Mesenchymal stem cell (in vitro differentiated cells and primary cell): ENCODE data around the gene HIRA.

Experiments
- DNase-seq: peaks from one replicate; pipeline ENCODE4 v3.0.0-alpha.2; 2013
- H2AFZ ChIP-seq: one replicate; pipeline ENCODE4 v1.6.1; 2013; ENCODE audit warnings: low read depth, mild to moderate bottlenecking, control low read depth, inconsistent platforms, low read length, moderate library complexity
- H2AK5ac ChIP-seq: 2 replicates; pipeline ENCODE4 v1.6.1; 2013; ENCODE audit warnings: low read length, moderate library complexity, mild to moderate bottlenecking, inconsistent platforms; ENCODE audit not compliant: severe bottlenecking
- H2BK120ac ChIP-seq: one replicate; pipeline ENCODE4 v1.6.1; 2013; ENCODE audit warnings: low read depth, mild to moderate bottlenecking, inconsistent platforms, low read length, moderate library complexity
- H2BK12ac ChIP-seq, 2 experiments: one replicate each; pipeline ENCODE4 v1.6.1; 2013; ENCODE audit warnings: inconsistent platforms in 2 of 2, low read length in 2 of 2, mild to moderate bottlenecking in 2 of 2, moderate library complexity in 2 of 2, control low read depth in 1 of 2
- H2BK15ac ChIP-seq: one replicate; pipeline ENCODE4 v1.6.1; 2013; ENCODE audit warnings: mild to moderate bottlenecking, low read depth, inconsistent platforms; ENCODE audit not compliant: poor library complexity, severe bottlenecking
- H2BK5ac ChIP-seq: 2 replicates; pipeline ENCODE4 v1.6.1; 2013; ENCODE audit warnings: low read depth, mild to moderate bottlenecking, low read length, control low read depth, inconsistent platforms; ENCODE audit not compliant: poor library complexity, severe bottlenecking
- H3K14ac ChIP-seq, 2 experiments: one replicate each; pipeline ENCODE4 v1.6.1; 2013; ENCODE audit warnings: inconsistent platforms in 2 of 2, low read length in 2 of 2, control low read depth in 1 of 2, mild to moderate bottlenecking in 1 of 2, moderate library complexity in 1 of 2
- H3K18ac ChIP-seq, 2 experiments: one replicate each; pipeline ENCODE4 v1.6.1; 2013; ENCODE audit warnings: inconsistent platforms in 2 of 2, low read length in 2 of 2, control low read depth in 1 of 2, low read depth in 1 of 2, mild to moderate bottlenecking in 1 of 2
- H3K23ac ChIP-seq, 2 experiments: one replicate each; pipeline ENCODE4 v1.6.1; 2013; ENCODE audit warnings: inconsistent platforms in 2 of 2, low read length in 2 of 2, mild to moderate bottlenecking in 2 of 2, moderate library complexity in 2 of 2, control low read depth in 1 of 2
- H3K27ac ChIP-seq: 2 replicates; pipeline ENCODE4 v1.5.1; 2013; ENCODE audit warnings: mild to moderate bottlenecking, moderate library complexity, low read length, control low read depth, inconsistent platforms; ENCODE audit not compliant: poor library complexity, severe bottlenecking
- H3K27me3 ChIP-seq, 2 experiments: 2 replicates each; pipeline versions ENCODE4 v1.6.1 to v1.7.0; 2013; ENCODE audit warnings: low read length in 2 of 2, mild to moderate bottlenecking in 2 of 2, moderate library complexity in 2 of 2, control low read depth in 1 of 2, inconsistent platforms in 1 of 2; ENCODE audit not compliant: control insufficient read depth in 1 of 2, insufficient read depth in 1 of 2
- H3K36me3 ChIP-seq, 2 experiments: 2 replicates each; pipeline versions ENCODE4 v1.6.1 to v1.7.0; 2013; ENCODE audit warnings: low read length in 2 of 2, control low read depth in 1 of 2, inconsistent platforms in 1 of 2, low read depth in 1 of 2, mild to moderate bottlenecking in 1 of 2; ENCODE audit not compliant: insufficient read depth in 2 of 2, control insufficient read depth in 1 of 2
- H3K4ac ChIP-seq, 2 experiments: one replicate each; pipeline ENCODE4 v1.6.1; 2013; ENCODE audit warnings: inconsistent platforms in 2 of 2, low read length in 2 of 2, mild to moderate bottlenecking in 2 of 2, moderate library complexity in 2 of 2, control low read depth in 1 of 2, low read depth in 1 of 2
- H3K4me1 ChIP-seq: 2 replicates; pipeline ENCODE4 v1.6.1; 2013; ENCODE audit warnings: low read depth, low read length, control low read depth; ENCODE audit not compliant: control insufficient read depth, insufficient read depth
- H3K4me2 ChIP-seq: 2 replicates; pipeline ENCODE4 v1.6.1; 2013; ENCODE audit warnings: low read length, mild to moderate bottlenecking, inconsistent platforms; ENCODE audit not compliant: poor library complexity, severe bottlenecking
- H3K4me3 ChIP-seq, 2 experiments: 2 replicates each; pipeline versions ENCODE4 v1.5.1 to v1.7.0; 2013; ENCODE audit warnings: low read length in 2 of 2, mild to moderate bottlenecking in 2 of 2, control low read depth in 1 of 2, low read depth in 1 of 2; ENCODE audit not compliant: insufficient read depth in 1 of 2
- H3K79me1 ChIP-seq: replicated peaks from 2 replicates; pipeline ENCODE4 v1.6.1; 2013; ENCODE audit warnings: mild to moderate bottlenecking, control low read depth, low read length, inconsistent platforms; ENCODE audit not compliant: poor library complexity, severe bottlenecking
- H3K9ac ChIP-seq: 2 replicates; pipeline ENCODE4 v1.7.0; 2013; ENCODE audit warnings: mild to moderate bottlenecking, low read length, moderate library complexity
- H3K9me3 ChIP-seq: 2 replicates; pipeline ENCODE4 v1.7.0; 2013; ENCODE audit warnings: mild to moderate bottlenecking, low read length; ENCODE audit not compliant: control insufficient read depth
- H4K8ac ChIP-seq: one replicate; pipeline ENCODE4 v1.6.1; 2013; ENCODE audit warnings: inconsistent platforms, mild to moderate bottlenecking, low read length, moderate library complexity
- H4K91ac ChIP-seq: one replicate; pipeline ENCODE4 v1.6.1; 2013; ENCODE audit warnings: mild to moderate bottlenecking, low read length, inconsistent platforms
- WGBS: methylation state at CpG from one replicate; pipeline ENCODE4 v1.1.7; 2013; ENCODE audit warnings: mixed read lengths; 5-methylcytosine and 5-hydroxymethylcytosine counted together

Gene HIRA

GRCh38 chr22:19448076-19448607 lies 16.6 kb upstream of the HIRA start:
- peaks cover 23 to 62% of the 10 kb centered on the region in 2 experiments for H3K36me3 ChIP-seq
- peak; percentile 76 for DNase-seq
- 39% methylated on average over 14 of the region's 14 CpGs for WGBS

GRCh38 chr22:19447330-19448075 lies 16.0 kb upstream of the HIRA start, which contains the start of gene C22orf39:
TSS of gene C22orf39 (minus strand) at chr22:19447711. CDS start at chr22:19447688, 23 bp downstream.
- peak within 1 kb of the TSS; percentile 69 to 97 for H3K18ac ChIP-seq
- peak within 1 kb of the TSS in 1 of 2 experiments; percentile 61 for H2BK12ac ChIP-seq
- H2AK5ac ChIP-seq: no peak within 1 kb of the TSS
- H3K27me3 ChIP-seq: no peaks in the 10 kb centered on the region
- H3K36me3 ChIP-seq: peaks cover 22 to 57% of the 10 kb centered on the region in 2 experiments
- H4K8ac ChIP-seq: peak within 1 kb of the TSS; percentile 86
- peak within 1 kb of the TSS; percentile 56 for H4K91ac ChIP-seq
- peak within 1 kb of the TSS in 1 of 2 experiments; percentile 97 for H3K14ac ChIP-seq
- H2BK15ac ChIP-seq: peak within 1 kb of the TSS; percentile 50
- H3K4ac ChIP-seq: peak within 1 kb of the TSS; percentile 60 to 84
- H3K9me3 ChIP-seq: no peaks in the 10 kb centered on the region
- peak within 1 kb of the TSS in 1 of 2 experiments; percentile 4 for H3K23ac ChIP-seq
- H3K4me3 ChIP-seq: peak within 1 kb of the TSS; percentile 94 to 98
- H3K27ac ChIP-seq: peak within 1 kb of the TSS; percentile 41
- H3K4me2 ChIP-seq: peak within 1 kb of the TSS; percentile 67
- H3K4me1 ChIP-seq: peaks cover 13% of the 10 kb centered on the region
- H3K79me1 ChIP-seq: peaks cover 19% of the 10 kb centered on the region
- WGBS: under 1% methylated on average over 77 of the region's 92 CpGs
- H2AFZ ChIP-seq: peak within 1 kb of the TSS; percentile 98
- DNase-seq: peak; percentile 95
- H3K9ac ChIP-seq: peak within 1 kb of the TSS; percentile 94
- no peak within 1 kb of the TSS for H2BK120ac ChIP-seq
- no peak within 1 kb of the TSS for H2BK5ac ChIP-seq

More at GRCh38 chr22:19448076-19448607, 16.6 kb upstream of the HIRA start:
- no peak overlapping the region for H2BK12ac ChIP-seq
- peak overlapping the region; percentile 34 for H3K4me2 ChIP-seq
- H2BK15ac ChIP-seq: no peak overlapping the region
- no peak overlapping the region for H3K4ac ChIP-seq
- H3K14ac ChIP-seq: no peak overlapping the region
- peak overlapping the region; percentile 72 for H2AFZ ChIP-seq
- H4K91ac ChIP-seq: no peak overlapping the region
- no peak overlapping the region for H4K8ac ChIP-seq
- peak overlapping the region in 1 of 2 experiments; percentile 2 for H3K18ac ChIP-seq
- no peak overlapping the region for H2BK5ac ChIP-seq
- no peak overlapping the region for H3K23ac ChIP-seq
- peak overlapping the region; percentile 41 for H3K27ac ChIP-seq
- H3K4me1 ChIP-seq: peaks cover 12% of the 10 kb centered on the region
- H2BK120ac ChIP-seq: no peak overlapping the region
- no peaks in the 10 kb centered on the region for H3K9me3 ChIP-seq
- peaks cover 19% of the 10 kb centered on the region for H3K79me1 ChIP-seq
- peak overlapping the region; percentile 94 to 98 for H3K4me3 ChIP-seq
- H3K27me3 ChIP-seq: no peaks in the 10 kb centered on the region
- H3K9ac ChIP-seq: peak overlapping the region; percentile 94
- no peak overlapping the region for H2AK5ac ChIP-seq

GRCh38 chr22:19446603-19447329 lies 15.2 kb upstream of the HIRA start:
- Histone ChIP-seq H3K27ac (peak overlapping the region; percentile 27), H3K36me3 (peaks cover 20 to 55% of the 10 kb centered on the region in 2 experiments), H3K4ac (peak overlapping the region; percentile 46 to 57), H3K18ac (peak overlapping the region in 1 of 2 experiments; percentile 97), H3K9ac (peak overlapping the region; percentile 94), H3K4me1 (peaks cover 13% of the 10 kb centered on the region), H2BK120ac (no peak overlapping the region), H4K8ac (no peak overlapping the region), H3K9me3 (no peaks in the 10 kb centered on the region), H3K4me3 (peak overlapping the region; percentile 94 to 98), H3K23ac (no peak overlapping the region), H2BK12ac (no peak overlapping the region), H3K14ac (peak overlapping the region in 1 of 2 experiments; percentile 69), H4K91ac (no peak overlapping the region), H3K4me2 (peak overlapping the region; percentile 67), H3K79me1 (peaks cover 19% of the 10 kb centered on the region), H2AK5ac (no peak overlapping the region), H2BK5ac (no peak overlapping the region), H2AFZ (no peak overlapping the region), H2BK15ac (peak overlapping the region; percentile 50), H3K27me3 (no peaks in the 10 kb centered on the region)
- 25% methylated on average over 22 of the region's 22 CpGs for WGBS
- DNase-seq: peak; percentile 22
